ENCODE measurements around the gene RPL13. TPM values are rescaled to one million over a fixed set of nuclear protein-coding genes. Genes with fewer than 3 reads are reported as not detected.

RPL13 gene
- total RNA-seq, result 1,000 to 10,000 TPM; 2,814 to 2,845 TPM

- peaks cover 45% of the 10 kb centered on the region for H3K4me1 Mint-ChIP-seq
- H3K9me3 Mint-ChIP-seq, result no peaks in the 10 kb centered on the region
- no peaks in the 10 kb centered on the region for H3K27me3 Mint-ChIP-seq
- H3K27ac Mint-ChIP-seq, result peak within 1 kb of the TSS; percentile 96
- H3K36me3 Mint-ChIP-seq, result peaks cover 48% of the 10 kb centered on the region
- H3K4me3 Mint-ChIP-seq, result peak within 1 kb of the TSS; percentile 97
- DNase-seq, result peak; percentile 94
These were observed at the start of gene RPL13 for GRCh38 chr16:89560378-89561141. RPL13 (plus strand) TSS chr16:89560682; CDS start chr16:89560960, 278 bp downstream.

GRCh38 chr16:89511374-89511773, 49.1 kb upstream of the RPL13 start:
- Mint-ChIP-seq H3K36me3 (peaks cover 9% of the 10 kb centered on the region), H3K27me3 (no peaks in the 10 kb centered on the region), H3K27ac (peak overlapping the region; percentile 56), H3K4me3 (no peak overlapping the region), H3K4me1 (peaks cover 8% of the 10 kb centered on the region), H3K9me3 (no peaks in the 10 kb centered on the region)
- DNase-seq, result no peak

GRCh38 chr16:89512453-89512852, 48.0 kb upstream of the RPL13 start:
- DNase-seq, result no peak
- H3K27me3 Mint-ChIP-seq, result no peaks in the 10 kb centered on the region
- no peak overlapping the region for H3K27ac Mint-ChIP-seq
- peaks cover 2% of the 10 kb centered on the region for H3K4me1 Mint-ChIP-seq
- H3K36me3 Mint-ChIP-seq, result peaks cover 13% of the 10 kb centered on the region
- H3K4me3 Mint-ChIP-seq, result no peak overlapping the region
- H3K9me3 Mint-ChIP-seq, result no peaks in the 10 kb centered on the region

- Mint-ChIP-seq H3K27ac (no peak overlapping the region), H3K9me3 (no peaks in the 10 kb centered on the region), H3K4me1 (no peaks in the 10 kb centered on the region), H3K4me3 (no peak overlapping the region), H3K27me3 (no peaks in the 10 kb centered on the region), H3K36me3 (peaks cover 23% of the 10 kb centered on the region)
- DNase-seq, result no peak
These were observed 43.4 kb upstream of the RPL13 start for GRCh38 chr16:89517128-89517527.

GRCh38 chr16:89519881-89520280, 40.6 kb upstream of the RPL13 start:
- Mint-ChIP-seq H3K4me1 (no peaks in the 10 kb centered on the region), H3K27me3 (no peaks in the 10 kb centered on the region), H3K9me3 (no peaks in the 10 kb centered on the region), H3K27ac (no peak overlapping the region), H3K36me3 (peaks cover 19% of the 10 kb centered on the region), H3K4me3 (no peak overlapping the region)
- no peak for DNase-seq

GRCh38 chr16:89522287-89522686, 38.2 kb upstream of the RPL13 start:
- DNase-seq, result no peak
- Mint-ChIP-seq H3K9me3 (no peaks in the 10 kb centered on the region), H3K4me1 (no peaks in the 10 kb centered on the region), H3K4me3 (no peak overlapping the region), H3K27ac (no peak overlapping the region), H3K36me3 (peaks cover 18% of the 10 kb centered on the region), H3K27me3 (no peaks in the 10 kb centered on the region)

GRCh38 chr16:89523680-89524344, 36.7 kb upstream of the RPL13 start:
- Mint-ChIP-seq H3K4me3 (no peak overlapping the region), H3K9me3 (no peaks in the 10 kb centered on the region), H3K36me3 (peaks cover 13% of the 10 kb centered on the region), H3K4me1 (no peaks in the 10 kb centered on the region), H3K27ac (no peak overlapping the region), H3K27me3 (no peaks in the 10 kb centered on the region)
- DNase-seq, result no peak

- no peaks in the 10 kb centered on the region for H3K9me3 Mint-ChIP-seq
- DNase-seq, result no peak
- no peak overlapping the region for H3K27ac Mint-ChIP-seq
- no peaks in the 10 kb centered on the region for H3K4me1 Mint-ChIP-seq
- H3K27me3 Mint-ChIP-seq, result no peaks in the 10 kb centered on the region
- H3K4me3 Mint-ChIP-seq, result no peak overlapping the region
- H3K36me3 Mint-ChIP-seq, result peaks cover 19% of the 10 kb centered on the region
These were observed 35.2 kb upstream of the RPL13 start for GRCh38 chr16:89525146-89525913.

GRCh38 chr16:89529097-89529496, 31.4 kb upstream of the RPL13 start:
- Mint-ChIP-seq H3K27me3 (no peaks in the 10 kb centered on the region), H3K4me3 (no peak overlapping the region), H3K9me3 (no peaks in the 10 kb centered on the region), H3K27ac (no peak overlapping the region), H3K36me3 (peaks cover 31% of the 10 kb centered on the region), H3K4me1 (peaks cover 3% of the 10 kb centered on the region)
- no peak for DNase-seq

- H3K4me3 Mint-ChIP-seq, result no peak overlapping the region
- H3K36me3 Mint-ChIP-seq, result peaks cover 42% of the 10 kb centered on the region
- no peak overlapping the region for H3K27ac Mint-ChIP-seq
- no peaks in the 10 kb centered on the region for H3K9me3 Mint-ChIP-seq
- no peaks in the 10 kb centered on the region for H3K27me3 Mint-ChIP-seq
- H3K4me1 Mint-ChIP-seq, result peaks cover 16% of the 10 kb centered on the region
- DNase-seq, result no peak
These were observed 29.8 kb upstream of the RPL13 start for GRCh38 chr16:89530401-89531381.

GRCh38 chr16:89531821-89532526, 28.5 kb upstream of the RPL13 start:
- H3K9me3 Mint-ChIP-seq, result no peaks in the 10 kb centered on the region
- peaks cover 42% of the 10 kb centered on the region for H3K36me3 Mint-ChIP-seq
- DNase-seq, result no peak
- H3K4me3 Mint-ChIP-seq, result no peak overlapping the region
- no peak overlapping the region for H3K27ac Mint-ChIP-seq
- H3K4me1 Mint-ChIP-seq, result peaks cover 16% of the 10 kb centered on the region
- no peaks in the 10 kb centered on the region for H3K27me3 Mint-ChIP-seq

GRCh38 chr16:89534252-89534756, 26.2 kb upstream of the RPL13 start:
- peak overlapping the region; percentile 76 for H3K27ac Mint-ChIP-seq
- DNase-seq, result no peak
- no peak overlapping the region for H3K4me3 Mint-ChIP-seq
- peaks cover 16% of the 10 kb centered on the region for H3K4me1 Mint-ChIP-seq
- peaks cover 34% of the 10 kb centered on the region for H3K36me3 Mint-ChIP-seq
- H3K27me3 Mint-ChIP-seq, result no peaks in the 10 kb centered on the region
- H3K9me3 Mint-ChIP-seq, result no peaks in the 10 kb centered on the region

- peaks cover 28% of the 10 kb centered on the region for H3K36me3 Mint-ChIP-seq
- no peak for DNase-seq
- no peaks in the 10 kb centered on the region for H3K27me3 Mint-ChIP-seq
- no peak overlapping the region for H3K4me3 Mint-ChIP-seq
- no peaks in the 10 kb centered on the region for H3K9me3 Mint-ChIP-seq
- no peak overlapping the region for H3K27ac Mint-ChIP-seq
- H3K4me1 Mint-ChIP-seq, result peaks cover 16% of the 10 kb centered on the region
These were observed 24.1 kb upstream of the RPL13 start for GRCh38 chr16:89536371-89536770.
